PC-3 (cell line): ENCODE measurements around the gene CALCOCO2.

Experiments used
- CTCF ChIP-seq: fragments of 300-600 bp; sonication (generic); conservative IDR thresholded peaks from 2 replicates; pipeline ENCODE4 v1.5.1; 2017; ENCODE audit warnings: antibody characterized with exemption, low read depth, mild to moderate bottlenecking, low read length
- EZH2 ChIP-seq: fragments of 300-600 bp; sonication (generic); IDR thresholded peaks from one replicate; pipeline ENCODE4 v1.6.1; 2017; ENCODE audit warnings: antibody characterized with exemption, mild to moderate bottlenecking, low read length; ENCODE audit not compliant: unreplicated experiment

GRCh38 chr17:48843187-48843900, 12.5 kb downstream of the CALCOCO2 start:
- TF ChIP-seq CTCF: no peak
- TF ChIP-seq EZH2: no peak
